ENCODE measurements around the gene CEP70.
"Not testable (repeated sequence)": the region's sequence is repeated elsewhere in the genome, so short reads cannot be mapped to it uniquely, and the experiment has no call there.

Gene CEP70

GRCh38 chr3:138509586-138509985 is 84.5 kb downstream of the CEP70 start:
- DNase-seq, result no peak

- no peak for DNase-seq
These were observed 86.5 kb downstream of the CEP70 start for GRCh38 chr3:138507524-138507923.

GRCh38 chr3:138498991-138499390 is 95.1 kb downstream of the CEP70 start:
- no peak for DNase-seq

GRCh38 chr3:138497851-138498250 is 96.2 kb downstream of the CEP70 start:
- no peak for DNase-seq

GRCh38 chr3:138497021-138497420 is 97.0 kb downstream of the CEP70 start:
- no peak for DNase-seq

GRCh38 chr3:138496436-138496835 is 97.6 kb downstream of the CEP70 start:
- DNase-seq, result no peak

GRCh38 chr3:138495638-138496037 is 98.4 kb downstream of the CEP70 start:
- DNase-seq, result not testable (repeated sequence)

GRCh38 chr3:138494607-138494929 is 99.5 kb downstream of the CEP70 start:
- DNase-seq, result no peak

GRCh38 chr3:138493804-138494606 is 100.1 kb downstream of the CEP70 start:
- no peak for DNase-seq

GRCh38 chr3:138492980-138493675 is 100.9 kb downstream of the CEP70 start:
- no peak for DNase-seq

- DNase-seq, result no peak
These were observed 102.1 kb downstream of the CEP70 start for GRCh38 chr3:138491971-138492370.

GRCh38 chr3:138486580-138486979 is 107.5 kb downstream of the CEP70 start:
- DNase-seq, result not testable (repeated sequence)

GRCh38 chr3:138484672-138485071 is 109.4 kb downstream of the CEP70 start:
- DNase-seq, result not testable (repeated sequence)

- peak in 1 of 5 experiments; percentile 64 for DNase-seq
These were observed 114.6 kb downstream of the CEP70 start for GRCh38 chr3:138479438-138479863.

- DNase-seq, result no peak
These were observed 116.3 kb downstream of the CEP70 start for GRCh38 chr3:138477801-138478200.

- no peak for DNase-seq
These were observed 116.9 kb downstream of the CEP70 start for GRCh38 chr3:138477120-138477519.

- no peak for DNase-seq
These were observed 117.5 kb downstream of the CEP70 start for GRCh38 chr3:138476526-138476925.

GRCh38 chr3:138474163-138474562 is 119.9 kb downstream of the CEP70 start:
- DNase-seq, result no peak

GRCh38 chr3:138473391-138473790 is 120.7 kb downstream of the CEP70 start:
- no peak for DNase-seq

GRCh38 chr3:138472141-138472825 is 121.8 kb downstream of the CEP70 start:
- DNase-seq, result no peak

GRCh38 chr3:138471481-138471880 is 122.6 kb downstream of the CEP70 start:
- DNase-seq, result no peak

GRCh38 chr3:138470687-138471086 is 123.4 kb downstream of the CEP70 start:
- no peak for DNase-seq

GRCh38 chr3:138469874-138470273 is 124.2 kb downstream of the CEP70 start:
- no peak for DNase-seq

- DNase-seq, result no peak
These were observed 125.2 kb downstream of the CEP70 start for GRCh38 chr3:138468886-138469285.
